ENCODE results near the gene LEO1.

- TF ChIP-seq CTCF (IDR thresholded peaks at IDR 0.05) (no peak), PRDM15 (CRISPR knock-in tag; IDR thresholded peaks at IDR 0.05) (no peak), JAZF1 (CRISPR knock-in tag; IDR thresholded peaks at IDR 0.05) (no peak), ZSCAN18 (CRISPR knock-in tag; IDR thresholded peaks at IDR 0.05) (no peak), ZBTB21 (CRISPR knock-in tag; IDR thresholded peaks at IDR 0.05; ENCODE audit: borderline replicate concordance) (no peak), ESRRA (CRISPR knock-in tag; IDR thresholded peaks at IDR 0.05; ENCODE audit: borderline replicate concordance) (no peak), CBFB (CRISPR knock-in tag; IDR thresholded peaks at IDR 0.05; ENCODE audit: low read depth) (no peak), FOXK1 (CRISPR knock-in tag; IDR thresholded peaks at IDR 0.05) (no peak), MAX (CRISPR knock-in tag; IDR thresholded peaks at IDR 0.05) (no peak)
Measured at GRCh38 chr15:52005748-52006701, 34.4 kb upstream of the LEO1 start.

All from WTC11 (cell line).